GM20000 (cell line): ENCODE results near the gene AFF3.

ENCODE experiments used
- DNase-seq: peaks from one replicate; pipeline ENCODE4 v3.0.0; 2012; ENCODE audit warnings: low spot score
- CTCF ChIP-seq: IDR thresholded peaks from 2 replicates; pipeline ENCODE4 v1.5.1; 2012; ENCODE audit warnings: mild to moderate bottlenecking, control low read depth; ENCODE audit errors: extremely low read depth, missing control alignments

AFF3 gene

GRCh38 chr2:99898336-99899048 lies 243.9 kb downstream of the AFF3 start:
- no peak for DNase-seq
- no peak for TF ChIP-seq CTCF

- DNase-seq, result no peak
These were observed 251.0 kb downstream of the AFF3 start for GRCh38 chr2:99891428-99891780.

GRCh38 chr2:99890568-99891427 lies 251.6 kb downstream of the AFF3 start:
- DNase-seq, result no peak
- no peak for TF ChIP-seq CTCF

More at GRCh38 chr2:99891428-99891780, 251.0 kb downstream of the AFF3 start:
- TF ChIP-seq CTCF, result no peak

GRCh38 chr2:99888617-99889016 lies 253.8 kb downstream of the AFF3 start:
- no peak for DNase-seq
- no peak for TF ChIP-seq CTCF

GRCh38 chr2:99886418-99886817 lies 256.0 kb downstream of the AFF3 start:
- no peak for TF ChIP-seq CTCF
- no peak for DNase-seq

GRCh38 chr2:99883358-99883757 lies 259.0 kb downstream of the AFF3 start:
- DNase-seq, result no peak
- no peak for TF ChIP-seq CTCF

GRCh38 chr2:99881901-99882591 lies 260.3 kb downstream of the AFF3 start:
- TF ChIP-seq CTCF, result no peak
- DNase-seq, result no peak
